ENCODE data around the gene CDK5R2.
A peak's percentile ranks its signal among the peaks of the same experiment; 100 is the strongest.

CDK5R2 gene

GRCh38 chr2:218995561-218995960, 36.1 kb downstream of the CDK5R2 start:
- no peak for TF ChIP-seq CTCF (conservative IDR thresholded peaks at IDR 0.05; ENCODE audit: control insufficient read depth, insufficient read depth, low read depth, low read length)
- no peak overlapping the region for H3K4me3 ChIP-seq (ENCODE audit: control insufficient read depth, low read depth, low read length)
- no peak for DNase-seq (ENCODE audit: low read depth)

DNA sequence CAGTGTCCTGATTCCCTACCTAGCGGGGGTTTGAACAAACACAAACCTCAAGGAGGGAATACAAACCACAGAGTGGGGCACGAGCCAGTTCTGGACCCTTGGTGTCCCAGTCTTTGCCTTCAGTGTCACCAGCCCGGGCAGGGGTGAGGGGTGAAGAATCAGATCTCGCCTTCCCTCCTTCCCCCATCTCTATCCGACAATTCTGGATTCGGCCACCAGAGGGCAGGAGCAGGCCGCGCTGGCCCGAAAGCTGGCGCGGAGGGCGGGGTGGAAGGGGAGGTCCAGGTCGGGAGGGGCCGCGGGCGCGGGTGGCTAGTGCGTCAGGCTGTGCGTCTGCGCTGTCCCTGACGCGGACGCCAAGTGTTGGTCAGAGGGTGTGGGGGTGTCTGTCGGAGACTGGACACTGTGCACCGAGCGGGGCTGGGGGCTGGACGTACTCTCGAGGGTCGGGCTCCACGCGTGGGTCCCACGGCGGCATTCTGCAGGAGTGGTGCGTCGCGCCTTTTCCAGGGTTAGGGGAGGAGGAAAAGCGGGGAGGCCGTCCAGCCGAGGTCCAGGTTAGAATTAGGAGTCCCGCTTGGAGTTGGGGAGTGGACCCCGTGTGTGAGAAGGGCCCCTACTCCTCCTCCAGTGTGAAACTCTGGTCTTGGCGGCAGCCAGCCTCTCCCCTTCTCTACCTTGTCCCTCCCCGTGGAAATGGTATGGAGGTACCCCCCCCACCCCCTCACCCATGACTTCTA, 36.7 kb downstream of the CDK5R2 start:
- TF ChIP-seq CTCF (conservative IDR thresholded peaks at IDR 0.05; ENCODE audit: control insufficient read depth, insufficient read depth, low read depth, low read length) = peak; percentile 72
- peak overlapping the region; percentile 39 for H3K4me3 ChIP-seq (ENCODE audit: control insufficient read depth, low read depth, low read length)
- peak; percentile 88 for DNase-seq (ENCODE audit: low read depth)

DNA sequence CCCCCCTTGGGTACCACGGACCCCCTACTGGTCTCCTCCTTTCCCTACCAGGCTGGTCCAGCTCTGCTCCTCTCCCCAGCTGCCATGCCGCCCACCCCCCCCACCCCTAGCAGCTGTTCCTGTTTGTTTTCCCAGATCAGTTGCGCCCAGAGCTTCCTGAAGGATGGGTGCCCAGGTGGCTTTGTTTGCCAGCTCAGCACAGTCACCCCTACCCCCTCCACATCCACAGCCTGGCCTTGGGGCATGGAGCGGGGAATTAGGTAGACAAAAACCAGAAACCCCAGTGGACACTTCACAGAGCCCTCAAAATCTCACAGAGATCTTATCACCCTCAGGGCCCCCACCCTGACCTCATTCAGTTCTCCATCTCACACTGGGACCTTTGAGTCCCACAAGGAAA, 37.5 kb downstream of the CDK5R2 start:
- no peak for TF ChIP-seq CTCF (conservative IDR thresholded peaks at IDR 0.05; ENCODE audit: control insufficient read depth, insufficient read depth, low read depth, low read length)
- no peak overlapping the region for H3K4me3 ChIP-seq (ENCODE audit: control insufficient read depth, low read depth, low read length)
- DNase-seq (ENCODE audit: low read depth) = no peak

GRCh38 chr2:218997731-218998130, 38.3 kb downstream of the CDK5R2 start:
- no peak for DNase-seq (ENCODE audit: low read depth)
- H3K4me3 ChIP-seq (ENCODE audit: control insufficient read depth, low read depth, low read length) = no peak overlapping the region
- no peak for TF ChIP-seq CTCF (conservative IDR thresholded peaks at IDR 0.05; ENCODE audit: control insufficient read depth, insufficient read depth, low read depth, low read length)

GRCh38 chr2:218998414-218999002, 39.0 kb downstream of the CDK5R2 start:
- DNase-seq (ENCODE audit: low read depth) = peak; percentile 16
- H3K4me3 ChIP-seq (ENCODE audit: control insufficient read depth, low read depth, low read length) = no peak overlapping the region
- TF ChIP-seq CTCF (conservative IDR thresholded peaks at IDR 0.05; ENCODE audit: control insufficient read depth, insufficient read depth, low read depth, low read length) = no peak

DNA sequence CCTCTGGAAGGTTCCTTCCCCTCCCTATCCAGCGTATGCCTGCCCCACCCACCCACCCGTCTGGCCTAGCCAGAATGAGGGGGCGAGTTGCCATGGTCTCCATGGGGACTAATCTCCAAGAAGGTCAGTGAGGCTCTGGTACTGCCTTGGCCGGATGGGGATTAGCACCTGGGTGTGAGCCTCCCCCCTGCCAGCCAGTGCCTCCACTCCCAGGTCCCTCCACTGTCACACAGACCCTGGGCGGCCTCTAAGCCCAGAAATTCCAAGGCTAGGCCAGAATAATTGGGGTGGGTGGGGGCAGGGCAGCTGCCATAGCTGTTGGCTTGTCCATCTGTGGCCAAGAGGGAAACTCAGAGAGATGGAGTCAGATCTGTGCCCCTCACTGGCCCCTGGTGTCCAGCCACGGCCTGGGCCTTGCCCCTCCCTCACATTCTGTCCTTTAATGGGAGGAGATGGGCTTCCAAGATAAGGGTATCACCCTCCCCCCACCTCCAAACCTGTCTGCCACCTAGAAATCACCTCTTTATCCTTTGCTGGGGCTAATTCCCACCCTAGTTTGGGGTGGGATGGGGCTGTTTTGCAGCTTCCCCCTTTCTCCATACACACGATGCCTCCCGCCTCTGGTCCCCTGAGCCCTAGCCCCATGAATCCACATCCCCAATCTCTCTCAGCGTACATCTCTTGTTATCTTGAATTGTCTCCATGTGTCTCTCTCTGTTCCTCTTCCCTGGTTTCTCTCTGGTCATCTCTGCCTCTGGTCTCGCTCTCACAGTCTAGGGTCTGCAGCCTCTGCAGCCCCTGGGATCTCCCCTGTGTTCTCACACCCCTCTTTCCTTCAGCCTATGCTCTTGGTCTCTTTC, 39.8 kb downstream of the CDK5R2 start:
- no peak for DNase-seq (ENCODE audit: low read depth)

More for the DNA sequence above, 39.8 kb downstream of the CDK5R2 start:
- no peak for TF ChIP-seq CTCF (conservative IDR thresholded peaks at IDR 0.05; ENCODE audit: control insufficient read depth, insufficient read depth, low read depth, low read length)
- H3K4me3 ChIP-seq (ENCODE audit: control insufficient read depth, low read depth, low read length) = no peak overlapping the region

Measured in fibroblast of mammary gland (primary cell).